SIG-M5 (cell line): ENCODE results near the gene MAP2K3.
"Not testable (repeated sequence)": the region's sequence is repeated elsewhere in the genome, so short reads cannot be mapped to it uniquely, and the experiment has no call there.

Source experiments
- DNase-seq: peaks from one replicate; lab custom pipeline; 2025; lab: John Stamatoyannopoulos, UW

Gene MAP2K3

GRCh38 chr17:21328778-21329177 lies 44.3 kb downstream of the MAP2K3 start:
- not testable (repeated sequence) for DNase-seq

DNA sequence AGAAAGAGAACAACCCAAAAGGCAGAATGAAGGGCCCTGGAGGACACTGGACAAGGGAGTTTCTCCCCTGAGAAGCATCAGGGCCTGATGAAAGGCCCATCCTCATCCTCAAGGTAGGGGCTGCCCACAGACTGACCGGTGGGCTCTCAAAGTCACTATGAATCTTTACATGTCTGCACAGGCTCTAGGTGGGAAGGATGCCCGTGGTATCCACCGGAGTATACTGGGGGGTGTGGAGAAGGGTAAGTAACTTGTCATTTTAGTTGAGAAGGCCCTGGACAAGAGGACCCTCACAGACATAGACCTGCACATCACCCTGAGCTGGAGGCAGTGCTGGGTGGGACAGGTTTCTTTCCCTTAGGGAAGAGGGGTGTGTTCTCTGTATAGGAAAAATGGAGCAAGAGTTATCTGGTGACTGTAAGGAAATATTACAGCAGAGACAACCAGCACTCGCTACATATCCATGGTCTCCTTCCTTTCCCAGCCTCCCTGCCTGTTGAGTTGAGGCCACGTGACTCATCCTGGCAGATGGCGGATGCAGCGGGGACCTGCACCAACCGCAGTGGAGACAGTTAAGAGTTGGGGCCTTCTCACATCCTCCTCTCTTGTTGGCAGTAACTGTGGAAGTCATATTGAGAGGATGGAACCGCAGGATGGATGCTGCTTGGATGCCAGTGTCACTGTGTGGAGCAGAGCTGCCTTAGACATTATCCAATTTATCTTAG lies 46.1 kb downstream of the MAP2K3 start:
- DNase-seq = no peak

- DNase-seq = not testable (repeated sequence)
These were observed 52.2 kb downstream of the MAP2K3 start for GRCh38 chr17:21336541-21337294.

GRCh38 chr17:21337981-21338625 lies 53.6 kb downstream of the MAP2K3 start:
- not testable (repeated sequence) for DNase-seq

GRCh38 chr17:21339011-21339410 lies 54.5 kb downstream of the MAP2K3 start:
- DNase-seq = no peak

GRCh38 chr17:21339571-21339970 lies 55.1 kb downstream of the MAP2K3 start:
- DNase-seq = not testable (repeated sequence)

- DNase-seq = not testable (repeated sequence)
These were observed 55.9 kb downstream of the MAP2K3 start for GRCh38 chr17:21340407-21340806.

- not testable (repeated sequence) for DNase-seq
These were observed 56.8 kb downstream of the MAP2K3 start for GRCh38 chr17:21341279-21341678.

DNA sequence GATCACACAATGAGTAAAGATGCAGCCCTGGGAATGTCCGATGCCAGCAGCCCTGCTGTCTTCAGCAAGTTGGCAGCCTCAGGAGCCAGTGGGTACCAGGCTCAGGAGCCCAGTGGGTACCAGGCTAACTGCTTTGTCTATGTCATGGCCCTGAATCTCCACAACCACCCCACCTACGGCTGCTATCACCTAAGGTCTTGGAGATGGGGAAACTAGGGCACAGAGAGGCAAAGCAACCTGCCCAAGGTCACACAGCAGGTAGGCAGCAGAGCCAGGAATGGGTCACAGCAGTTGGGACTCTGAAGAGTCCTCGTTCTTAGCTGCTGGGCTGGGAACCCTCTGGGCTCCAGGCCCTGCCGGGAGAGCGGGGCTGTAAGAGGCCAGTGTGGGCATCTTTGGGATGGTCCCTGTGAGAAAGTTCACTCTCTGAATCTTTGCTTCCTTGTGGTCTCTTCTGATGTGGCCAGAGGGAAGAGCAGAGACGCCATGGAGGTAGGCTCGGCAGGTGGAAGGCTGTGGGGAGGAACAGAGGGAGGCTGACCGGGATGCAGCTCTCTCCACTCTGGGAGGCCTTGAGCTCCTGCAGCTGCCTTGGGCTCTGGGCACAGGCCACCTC lies 57.5 kb downstream of the MAP2K3 start:
- DNase-seq = not testable (repeated sequence)

- not testable (repeated sequence) for DNase-seq
These were observed 58.8 kb downstream of the MAP2K3 start for GRCh38 chr17:21343061-21343949.

GRCh38 chr17:21344801-21345200 lies 60.3 kb downstream of the MAP2K3 start:
- not testable (repeated sequence) for DNase-seq

DNA sequence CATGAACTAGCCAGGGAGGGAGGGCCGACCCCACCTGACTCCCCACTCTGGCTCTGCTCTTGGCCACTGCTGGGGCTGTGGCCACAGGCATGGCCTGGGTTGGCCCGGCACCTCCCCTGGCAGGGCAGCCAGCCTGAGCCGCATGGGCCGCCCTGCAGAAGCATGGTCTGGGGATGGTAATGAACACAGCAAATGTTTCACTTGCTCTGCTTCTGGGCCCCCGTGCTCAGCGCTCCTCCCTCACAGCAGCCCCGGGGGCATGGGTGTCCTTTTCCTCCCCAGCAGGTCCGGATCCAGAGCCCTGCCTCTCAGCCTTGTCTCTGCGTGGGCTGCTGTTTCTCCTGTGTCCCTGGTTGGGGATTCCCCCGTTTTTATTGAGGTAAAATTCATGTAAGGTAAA lies 60.7 kb downstream of the MAP2K3 start:
- DNase-seq = no peak

DNA sequence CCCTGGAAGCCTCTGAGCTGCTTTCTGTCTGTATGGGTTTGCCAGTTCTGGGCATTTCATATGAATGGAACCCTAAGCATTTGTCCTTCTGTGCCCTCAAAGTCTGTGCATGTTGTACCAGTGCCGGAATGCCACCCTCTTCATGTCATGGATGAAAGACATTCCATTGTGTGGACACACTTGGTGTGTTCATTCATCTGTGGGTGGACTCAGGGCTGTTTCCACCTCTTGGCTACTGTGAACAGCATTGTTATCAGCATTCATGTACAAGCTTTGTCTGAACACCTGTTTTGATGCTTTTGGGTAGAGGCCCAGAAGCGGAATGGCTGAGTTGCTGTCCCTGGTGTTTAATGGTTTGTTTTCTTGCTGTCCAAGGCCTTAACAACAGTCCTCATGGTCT lies 61.6 kb downstream of the MAP2K3 start:
- DNase-seq = not testable (repeated sequence)

GRCh38 chr17:21346651-21347250 lies 62.2 kb downstream of the MAP2K3 start:
- not testable (repeated sequence) for DNase-seq

DNA sequence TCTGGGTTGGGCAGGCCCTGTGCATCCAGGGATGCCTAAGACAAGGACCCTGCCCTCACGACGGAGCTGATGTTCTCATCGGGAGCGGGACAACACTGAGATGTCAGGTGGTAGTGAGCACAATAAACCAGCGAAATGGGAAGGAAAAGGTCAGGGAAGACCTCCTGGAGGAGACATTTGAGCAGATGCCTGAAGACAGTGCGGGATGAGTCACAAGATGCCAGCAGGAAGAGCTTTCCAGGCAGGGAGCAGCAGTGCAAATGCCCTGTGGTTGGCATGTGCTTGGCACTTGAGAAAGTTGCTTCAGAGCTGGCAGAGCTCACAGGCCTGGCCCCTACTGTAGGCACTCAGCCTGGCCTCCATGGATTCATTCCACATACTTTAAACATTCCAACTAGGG lies 63.1 kb downstream of the MAP2K3 start:
- not testable (repeated sequence) for DNase-seq

- not testable (repeated sequence) for DNase-seq
These were observed 63.8 kb downstream of the MAP2K3 start for GRCh38 chr17:21348081-21348925.

- not testable (repeated sequence) for DNase-seq
These were observed 64.4 kb downstream of the MAP2K3 start for GRCh38 chr17:21348926-21349261.

DNA sequence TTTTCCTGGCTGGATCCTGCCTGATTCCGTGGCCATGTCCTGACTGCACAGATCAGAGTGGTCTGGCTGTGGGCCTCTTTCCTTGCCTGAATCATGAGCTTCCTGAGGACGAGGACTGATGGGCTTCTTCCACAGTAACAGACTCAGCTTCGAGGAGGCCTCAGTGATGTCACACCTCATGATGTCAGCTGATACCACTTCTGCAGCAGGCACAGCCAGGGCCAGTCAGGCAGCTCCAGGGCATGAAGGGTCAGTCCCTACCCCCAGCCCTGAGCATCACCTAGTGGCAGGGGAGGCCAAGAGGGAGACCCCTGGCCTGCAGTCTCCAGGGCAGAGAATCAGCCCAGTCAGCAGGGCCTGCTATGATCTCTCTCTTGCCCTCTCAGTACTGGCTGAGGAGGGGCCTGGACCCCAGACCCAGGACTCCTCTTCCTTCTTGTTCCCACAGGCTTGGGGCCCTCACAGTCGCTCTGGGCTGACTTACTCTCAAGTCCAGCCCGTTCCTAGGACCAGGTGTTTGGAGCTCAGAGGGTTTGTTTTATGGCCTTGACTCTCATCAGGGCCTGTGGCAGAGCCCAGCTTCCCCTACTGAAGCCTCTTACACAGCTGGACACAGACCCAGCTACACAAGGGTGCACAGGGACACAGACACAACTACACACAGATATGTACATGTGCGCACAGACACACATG lies 65.0 kb downstream of the MAP2K3 start:
- not testable (repeated sequence) for DNase-seq

- DNase-seq = not testable (repeated sequence)
These were observed 66.0 kb downstream of the MAP2K3 start for GRCh38 chr17:21350495-21350894.
